GM12872 (cell line): ENCODE measurements around the gene NELL1.

ENCODE experiments used
- TF ChIP-seq, protein P1 (sequence below): IDR thresholded peaks from 3 replicates; pipeline ENCODE4 v1.5.1; 2011; ENCODE audit warnings: low read depth, mild to moderate bottlenecking, low read length, moderate library complexity; ENCODE audit not compliant: insufficient read depth

The NELL1 gene

DNA sequence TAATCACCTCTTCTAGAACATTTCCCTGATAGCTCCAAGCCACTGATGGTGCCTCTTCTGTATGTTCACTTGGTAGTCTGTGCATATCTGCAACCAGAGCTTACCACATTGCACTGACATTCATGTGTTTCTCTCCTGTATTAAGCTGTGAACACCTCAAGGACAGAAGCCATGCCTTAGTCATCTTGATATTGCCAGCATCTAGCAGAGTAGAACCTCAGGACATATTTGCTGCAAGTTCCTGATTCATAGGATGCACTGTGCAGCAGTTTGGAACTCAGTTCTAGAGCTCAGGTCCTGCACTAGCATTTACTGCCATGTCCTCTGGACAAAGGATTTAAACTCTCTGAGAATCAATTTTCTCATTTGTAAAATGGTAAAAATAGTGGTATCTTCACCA lies 801.1 kb downstream of the NELL1 start:
- TF ChIP-seq, protein P1, sequence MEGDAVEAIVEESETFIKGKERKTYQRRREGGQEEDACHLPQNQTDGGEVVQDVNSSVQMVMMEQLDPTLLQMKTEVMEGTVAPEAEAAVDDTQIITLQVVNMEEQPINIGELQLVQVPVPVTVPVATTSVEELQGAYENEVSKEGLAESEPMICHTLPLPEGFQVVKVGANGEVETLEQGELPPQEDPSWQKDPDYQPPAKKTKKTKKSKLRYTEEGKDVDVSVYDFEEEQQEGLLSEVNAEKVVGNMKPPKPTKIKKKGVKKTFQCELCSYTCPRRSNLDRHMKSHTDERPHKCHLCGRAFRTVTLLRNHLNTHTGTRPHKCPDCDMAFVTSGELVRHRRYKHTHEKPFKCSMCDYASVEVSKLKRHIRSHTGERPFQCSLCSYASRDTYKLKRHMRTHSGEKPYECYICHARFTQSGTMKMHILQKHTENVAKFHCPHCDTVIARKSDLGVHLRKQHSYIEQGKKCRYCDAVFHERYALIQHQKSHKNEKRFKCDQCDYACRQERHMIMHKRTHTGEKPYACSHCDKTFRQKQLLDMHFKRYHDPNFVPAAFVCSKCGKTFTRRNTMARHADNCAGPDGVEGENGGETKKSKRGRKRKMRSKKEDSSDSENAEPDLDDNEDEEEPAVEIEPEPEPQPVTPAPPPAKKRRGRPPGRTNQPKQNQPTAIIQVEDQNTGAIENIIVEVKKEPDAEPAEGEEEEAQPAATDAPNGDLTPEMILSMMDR: no peak

DNA sequence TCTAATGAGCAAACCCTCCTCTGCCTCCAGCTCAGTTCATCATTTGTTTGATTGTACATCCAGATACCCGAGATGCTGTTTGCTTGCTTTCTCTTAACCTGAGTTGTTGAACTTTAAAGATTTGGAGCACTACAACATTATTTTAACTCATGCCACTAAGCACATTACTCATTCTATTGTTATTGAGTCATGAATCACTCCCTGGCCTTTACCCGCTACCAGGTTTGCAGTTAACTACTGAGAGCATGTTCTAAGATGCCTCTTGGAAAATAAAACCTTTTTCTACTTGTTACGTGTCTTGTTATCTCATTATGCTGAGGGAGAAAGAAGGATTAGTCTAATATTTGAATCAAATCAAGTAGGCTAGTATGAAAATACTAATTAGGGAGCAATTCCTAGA lies 802.9 kb downstream of the NELL1 start:
- TF ChIP-seq, protein P1: no peak

DNA sequence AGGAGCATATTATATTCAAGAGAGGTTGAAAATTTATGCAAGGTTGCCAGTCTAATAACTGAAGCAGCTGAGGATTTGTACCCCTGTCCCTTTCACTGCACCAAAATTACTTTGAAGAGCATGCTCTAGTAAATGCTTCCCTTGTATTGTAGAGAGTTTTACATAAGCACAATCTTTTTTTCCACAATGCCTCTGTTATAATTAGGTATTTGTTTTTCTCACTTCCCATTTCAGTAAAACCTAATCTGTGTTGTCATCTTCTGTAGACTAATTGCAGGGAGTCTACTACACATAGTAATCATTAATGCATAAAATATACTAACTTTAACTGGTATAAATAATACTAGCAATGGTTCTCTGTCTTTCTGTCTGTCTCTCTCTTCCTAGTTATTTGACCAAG lies 805.1 kb downstream of the NELL1 start:
- TF ChIP-seq, protein P1: no peak

DNA sequence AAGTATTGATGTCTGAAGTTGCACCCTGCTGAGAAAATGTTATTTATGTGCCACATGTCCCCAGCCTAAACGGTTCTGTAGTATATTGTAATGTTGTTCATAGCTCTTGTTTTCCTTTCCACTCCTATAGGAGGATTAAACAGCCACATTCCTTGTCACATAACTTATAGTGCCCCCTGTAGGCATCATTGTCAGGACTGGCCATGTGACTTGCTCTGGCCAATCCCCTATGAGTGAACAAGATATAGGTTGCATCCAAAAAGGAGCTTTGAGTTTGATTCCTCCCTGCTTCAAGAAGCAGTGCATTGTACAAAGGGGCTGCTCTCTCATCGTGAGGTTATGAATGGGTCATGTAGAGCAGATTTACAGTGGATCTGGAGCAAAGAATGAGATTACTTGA lies 805.9 kb downstream of the NELL1 start:
- TF ChIP-seq, protein P1: no peak

DNA sequence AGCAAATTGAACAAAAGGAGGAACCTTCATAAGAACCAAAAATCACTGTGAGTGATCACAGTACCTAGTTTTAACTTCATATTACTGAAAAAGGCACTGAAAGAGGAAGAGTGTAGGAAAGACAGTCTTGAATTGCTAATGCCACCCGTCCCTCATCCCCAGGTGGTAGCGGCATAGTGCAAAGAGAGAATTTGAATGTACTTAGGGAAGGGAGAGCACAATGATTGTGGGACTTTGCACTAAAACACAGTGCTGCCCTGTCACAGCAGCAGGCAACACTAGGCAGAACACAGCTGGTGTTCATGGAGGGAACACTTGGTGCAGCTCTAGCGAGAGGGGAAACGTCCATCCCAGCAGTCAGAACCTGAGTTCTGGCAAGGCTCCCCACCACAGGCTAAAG lies 807.2 kb downstream of the NELL1 start:
- TF ChIP-seq, protein P1: no peak

DNA sequence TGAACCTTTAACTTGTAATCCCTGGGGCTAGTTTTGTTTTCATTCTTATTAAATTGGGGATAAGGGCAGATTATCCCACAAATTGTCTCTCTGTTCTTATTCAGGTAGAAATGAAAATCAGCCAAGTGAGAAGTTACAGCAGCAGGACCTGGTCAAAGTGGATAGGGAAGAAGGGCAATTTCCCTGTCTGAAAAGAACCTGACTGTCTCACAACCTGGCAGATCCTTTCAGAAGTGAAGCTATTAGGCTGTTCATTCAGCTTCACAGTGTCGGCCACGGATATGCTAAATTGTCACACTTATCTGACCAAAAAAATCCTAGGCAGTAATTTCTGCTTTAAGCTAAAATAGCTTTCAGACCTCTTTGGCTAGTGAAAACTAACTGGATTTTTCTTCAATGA lies 810.9 kb downstream of the NELL1 start:
- TF ChIP-seq, protein P1: no peak

DNA sequence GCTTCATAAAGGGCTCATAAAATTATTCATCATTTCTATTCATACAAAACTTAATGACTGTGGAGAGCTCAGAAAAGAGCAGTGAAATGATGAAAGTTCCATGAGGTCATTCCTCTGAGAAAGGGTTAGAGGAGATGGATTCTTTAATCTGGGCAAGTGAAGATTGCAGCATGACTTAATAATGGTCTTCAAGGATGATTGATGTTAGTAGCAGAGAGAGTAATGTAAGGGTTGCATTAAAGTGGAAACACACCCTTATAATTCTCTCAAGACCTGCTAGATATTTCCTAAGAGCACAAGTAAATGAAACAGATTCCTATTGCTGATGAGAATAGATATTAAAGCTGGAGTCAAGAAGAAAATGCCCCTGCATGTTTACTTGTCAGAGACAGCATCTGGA lies 811.9 kb downstream of the NELL1 start:
- TF ChIP-seq, protein P1: no peak

DNA sequence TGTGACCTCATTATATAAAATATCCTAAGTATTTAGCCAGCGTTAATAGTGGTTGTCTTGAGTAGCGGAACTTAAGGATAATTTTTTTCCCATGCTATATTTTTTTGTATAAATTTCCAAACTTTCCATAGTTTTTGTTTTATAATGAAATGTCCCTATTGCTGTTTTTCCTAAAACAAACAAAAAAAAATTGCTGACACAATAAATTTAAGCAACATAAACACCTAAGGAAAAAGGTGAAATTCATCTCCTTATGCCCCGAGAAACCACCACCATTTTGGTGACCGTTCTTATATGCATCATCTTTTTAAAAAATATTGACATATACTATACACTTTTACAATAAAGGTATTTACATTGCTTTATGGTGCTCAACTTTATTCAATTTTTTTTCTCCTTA lies 814.7 kb downstream of the NELL1 start:
- TF ChIP-seq, protein P1: no peak
